Small intestine (tissue), 7 donors: Measurements from ENCODE around the gene INTS1. TPM values are rescaled to one million over a fixed set of nuclear protein-coding genes. Genes with fewer than 3 reads are reported as not detected.

Source experiments
- DNase-seq, 2 donors: peaks; one replicate each; pipeline versions ENCODE4 v3.0.0 to v3.0.0-alpha.2; 2013
- FAIRE-seq: peaks from 2 replicates; lab custom pipeline; 2012; peaks lifted over from hg19 to GRCh38; lab: Jason Lieb, UNC
- H3K27ac ChIP-seq, 3 donors: one replicate each; pipeline ENCODE4 v1.5.1; 2013; ENCODE audit warnings: low read length in 2 of 3, mild to moderate bottlenecking in 2 of 3, control low read depth in 1 of 3, inconsistent platforms in 1 of 3, low read depth in 1 of 3, moderate library complexity in 1 of 3
- H3K27me3 ChIP-seq, 3 donors: one replicate each; pipeline ENCODE4 v1.6.1; 2013; ENCODE audit warnings: low read length in 3 of 3, inconsistent platforms in 1 of 3; ENCODE audit not compliant: control insufficient read depth in 3 of 3, insufficient read depth in 3 of 3
- H3K36me3 ChIP-seq, 3 donors: one replicate each; pipeline ENCODE4 v1.6.1; 2013; ENCODE audit warnings: low read length in 3 of 3, inconsistent platforms in 1 of 3, low read depth in 1 of 3, mild to moderate bottlenecking in 1 of 3, moderate library complexity in 1 of 3; ENCODE audit not compliant: control insufficient read depth in 3 of 3, insufficient read depth in 2 of 3
- H3K4me1 ChIP-seq, 3 donors: one replicate each; pipeline ENCODE4 v1.6.1; 2013; ENCODE audit warnings: low read length in 2 of 3, inconsistent platforms in 1 of 3, low read depth in 1 of 3, mild to moderate bottlenecking in 1 of 3, moderate library complexity in 1 of 3; ENCODE audit not compliant: control insufficient read depth in 3 of 3, insufficient read depth in 2 of 3
- H3K4me3 ChIP-seq, 3 donors: one replicate each; pipeline ENCODE4 v1.5.1; 2013; ENCODE audit warnings: low read length in 3 of 3, control low read depth in 1 of 3, inconsistent platforms in 1 of 3, low read depth in 1 of 3, mild to moderate bottlenecking in 1 of 3, moderate library complexity in 1 of 3
- H3K9me3 ChIP-seq, 2 donors: one replicate each; pipeline ENCODE4 v1.6.1; 2013; ENCODE audit warnings: low read depth in 1 of 2, low read length in 1 of 2; ENCODE audit not compliant: control insufficient read depth in 2 of 2, insufficient read depth in 1 of 2
- WGBS, 3 donors: extraction: QIAGEN DNeasy Blood & Tissue Kit; methylation state at CpG; one replicate each; pipeline ENCODE4 v1.1.7; 2013; 5-methylcytosine and 5-hydroxymethylcytosine counted together
- polyA plus RNA-seq, 4 donors: library from polyadenylated mRNA; stranded (reverse) in 3 of 4; unstranded in 1 of 4; fragments of 200-250 nt in 3 of 4; fragments of 120-200 nt in 1 of 4; gene quantifications; one replicate each; pipeline versions ENCODE4 v1.2.1 to v1.2.3, GENCODE V29; 2013
- donor health status: healthy with polysubstance abuse.
- donor health status: control.
- donor health status: control.
- donor health status: Bipolar disorder and iron deficiency.
- donor health status: healthy.

The INTS1 gene
- polyA plus RNA-seq, 4 donors: 48.9 to 83.2 (median 68.9) TPM

GRCh38 chr7:1426474-1426873 lies 77.7 kb downstream of the INTS1 start:
- Histone ChIP-seq H3K9me3 (no peaks in the 10 kb centered on the region), H3K36me3 (no peaks in the 10 kb centered on the region), H3K4me3 (no peak overlapping the region), H3K4me1 (peaks cover 0 to 4% (median 0%) of the 10 kb centered on the region in 3 donors), H3K27ac (no peak overlapping the region), H3K27me3 (peaks cover 0 to 27% (median 2%) of the 10 kb centered on the region in 3 donors)
- WGBS, 3 donors: 87 to 93% (median 91%) methylated on average over 15 of the region's 15 CpGs
- FAIRE-seq (no peak), DNase-seq (no peak)

DNA sequence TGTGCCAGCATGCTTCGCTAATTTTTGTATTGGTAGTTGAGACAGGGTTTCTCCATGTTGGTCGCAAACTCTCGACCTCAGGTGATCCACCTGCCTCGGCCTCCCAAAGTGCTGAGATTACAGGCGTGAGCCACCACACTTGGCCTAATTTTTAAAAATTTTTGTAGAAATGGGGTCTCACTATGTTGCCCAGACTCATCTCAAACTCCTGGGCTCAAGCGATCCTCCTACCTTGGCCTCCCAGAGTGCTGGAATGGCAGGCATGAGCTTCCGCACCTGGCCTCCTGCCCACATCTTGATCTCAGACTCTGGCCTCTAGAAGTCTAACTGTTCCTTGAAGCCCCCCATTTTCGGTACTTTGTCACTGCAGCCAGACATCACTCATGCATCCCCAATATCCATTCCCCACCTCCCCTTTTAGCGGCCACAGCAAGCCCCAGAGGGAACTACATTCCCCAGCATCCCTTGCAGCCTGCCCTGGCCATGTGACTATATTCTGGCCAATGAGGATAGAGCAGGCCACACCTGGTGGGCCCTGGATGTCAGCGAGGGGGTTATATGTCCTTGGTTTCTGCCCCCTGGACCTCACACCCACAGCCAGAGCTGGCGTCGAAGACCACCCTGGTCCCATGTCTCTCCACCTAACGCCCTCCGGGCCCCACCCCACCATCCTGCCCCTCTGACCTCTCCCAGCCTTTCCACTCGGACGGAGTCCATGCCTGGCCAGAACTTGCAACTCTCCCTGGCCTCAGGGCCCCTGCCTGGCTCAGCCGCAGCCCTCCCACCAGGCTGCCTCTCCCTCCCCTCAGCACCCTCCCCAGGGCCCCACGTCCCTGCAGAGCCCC lies 78.7 kb downstream of the INTS1 start:
- Histone ChIP-seq H3K27me3 (peaks cover 0 to 24% (median 2%) of the 10 kb centered on the region in 3 donors), H3K9me3 (no peaks in the 10 kb centered on the region), H3K27ac (no peak overlapping the region), H3K36me3 (no peaks in the 10 kb centered on the region), H3K4me3 (no peak overlapping the region), H3K4me1 (peaks cover 0 to 4% (median 0%) of the 10 kb centered on the region in 3 donors)
- WGBS, 3 donors: 64 to 73% (median 70%) methylated on average over 17 to 18 of the region's 18 CpGs
- DNase-seq: no peak
- no peak for FAIRE-seq

- H3K27me3 ChIP-seq: peaks cover 0 to 16% (median 2%) of the 10 kb centered on the region in 3 donors
- H3K9me3 ChIP-seq: no peaks in the 10 kb centered on the region
- 74 to 77% (median 76%) methylated on average over 12 of the region's 12 CpGs for WGBS, 3 donors
- no peak overlapping the region for H3K27ac ChIP-seq
- no peaks in the 10 kb centered on the region for H3K36me3 ChIP-seq
- DNase-seq (no peak), FAIRE-seq (no peak)
- peaks cover 0 to 4% (median 0%) of the 10 kb centered on the region in 3 donors for H3K4me1 ChIP-seq
- H3K4me3 ChIP-seq: no peak overlapping the region
These were observed 80.1 kb downstream of the INTS1 start for GRCh38 chr7:1424041-1424440.

- Histone ChIP-seq H3K4me1 (peaks cover 0 to 4% (median 0%) of the 10 kb centered on the region in 3 donors), H3K27me3 (peaks cover 0 to 16% (median 2%) of the 10 kb centered on the region in 3 donors), H3K27ac (no peak overlapping the region), H3K4me3 (no peak overlapping the region), H3K36me3 (no peaks in the 10 kb centered on the region), H3K9me3 (no peaks in the 10 kb centered on the region)
- FAIRE-seq: no peak
- 53 to 62% (median 56%) methylated on average over 5 of the region's 5 CpGs for WGBS, 3 donors
- no peak for DNase-seq
These were observed 80.9 kb downstream of the INTS1 start for GRCh38 chr7:1423264-1423811.

- DNase-seq (peak in 1 of 2 donors; percentile 32), FAIRE-seq (no peak)
- peaks cover 0 to 16% (median 2%) of the 10 kb centered on the region in 3 donors for H3K27me3 ChIP-seq
- H3K4me1 ChIP-seq: peaks cover 0 to 4% (median 0%) of the 10 kb centered on the region in 3 donors
- no peaks in the 10 kb centered on the region for H3K9me3 ChIP-seq
- H3K4me3 ChIP-seq: no peak overlapping the region
- 7 to 22% (median 21%) methylated on average over 23 to 24 of the region's 24 CpGs for WGBS, 3 donors
- no peak overlapping the region for H3K27ac ChIP-seq
- no peaks in the 10 kb centered on the region for H3K36me3 ChIP-seq
These were observed 81.5 kb downstream of the INTS1 start for GRCh38 chr7:1422512-1423263.

DNA sequence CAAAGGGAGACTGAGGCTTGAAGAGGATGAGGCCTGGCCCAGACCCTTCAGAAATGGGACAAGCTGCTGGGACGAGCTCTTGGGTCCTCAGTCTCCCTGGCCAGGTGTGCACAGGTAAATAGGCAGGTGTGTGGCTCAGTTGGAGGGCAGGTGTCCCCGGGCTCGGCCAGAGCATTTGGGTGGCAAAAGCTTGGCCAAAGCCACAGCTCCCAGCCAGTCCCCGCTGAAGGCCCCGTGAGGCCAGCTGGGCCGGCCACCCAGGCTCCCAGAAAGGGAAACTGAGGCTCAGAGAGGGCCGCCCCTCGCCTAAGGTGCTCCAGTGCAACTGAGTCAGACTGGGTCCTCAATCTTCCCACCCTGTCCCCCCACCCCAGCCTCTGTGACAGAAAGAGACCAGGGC lies 82.2 kb downstream of the INTS1 start:
- no peak for FAIRE-seq
- whole genome bisulfite sequencing, 3 donors: 64 to 80% (median 66%) methylated on average over 7 to 8 of the region's 8 CpGs

DNA sequence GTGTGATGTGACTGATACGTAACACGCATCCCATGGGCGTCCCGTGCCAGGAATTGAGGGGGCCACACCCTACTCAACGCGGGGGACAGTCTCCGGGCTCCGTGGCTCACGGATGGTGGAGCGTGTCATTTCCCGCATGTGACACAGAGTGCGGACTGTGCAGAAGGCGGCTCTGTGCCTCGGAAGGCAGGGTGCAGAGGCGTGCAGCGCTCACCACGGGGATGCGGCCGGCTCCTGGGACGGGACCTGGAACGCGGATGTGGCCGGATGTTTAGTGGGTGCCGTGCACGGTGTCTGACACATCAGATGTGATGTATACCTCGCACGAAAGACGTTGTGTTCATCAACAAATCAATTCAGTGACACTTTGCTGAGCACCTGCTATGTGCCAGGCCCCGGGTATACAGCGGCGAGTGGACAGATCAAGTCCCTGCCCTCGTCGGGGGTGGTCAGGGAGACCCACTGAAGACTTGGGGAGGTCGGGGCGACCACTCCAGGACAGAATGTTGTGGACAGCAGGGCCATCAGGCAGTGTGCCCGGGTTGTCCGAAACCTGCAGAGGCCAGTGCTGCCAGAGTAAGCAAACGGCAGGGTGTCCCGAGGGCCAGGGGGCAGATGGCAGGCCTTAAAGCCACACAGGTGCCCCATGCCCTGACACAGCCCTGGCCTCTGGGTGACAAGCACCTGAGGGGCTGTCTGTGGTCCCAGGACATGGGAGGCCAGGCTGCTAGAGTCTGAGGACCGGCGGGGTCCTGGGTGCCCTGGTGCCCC lies 83.0 kb downstream of the INTS1 start:
- H3K36me3 ChIP-seq: no peaks in the 10 kb centered on the region
- no peak for FAIRE-seq
- no peak overlapping the region for H3K4me3 ChIP-seq
- DNase-seq: no peak
- H3K9me3 ChIP-seq: no peaks in the 10 kb centered on the region
- no peak overlapping the region for H3K27ac ChIP-seq
- 78 to 84% (median 84%) methylated on average over 41 of the region's 41 CpGs for WGBS, 3 donors
- peaks cover 0 to 23% (median 2%) of the 10 kb centered on the region in 3 donors for H3K27me3 ChIP-seq
- H3K4me1 ChIP-seq: peaks cover 0 to 4% (median 0%) of the 10 kb centered on the region in 3 donors

More for the DNA sequence above, 82.2 kb downstream of the INTS1 start:
- Histone ChIP-seq H3K9me3 (no peaks in the 10 kb centered on the region), H3K27me3 (peaks cover 0 to 20% (median 2%) of the 10 kb centered on the region in 3 donors), H3K27ac (no peak overlapping the region), H3K4me3 (no peak overlapping the region), H3K4me1 (peaks cover 0 to 4% (median 0%) of the 10 kb centered on the region in 3 donors), H3K36me3 (no peaks in the 10 kb centered on the region)
- DNase-seq: no peak
